ENCODE results near the gene PREX1. TPM values are rescaled to one million over a fixed set of nuclear protein-coding genes. Genes with fewer than 3 reads are reported as not detected.

The PREX1 gene
- total RNA-seq, 4 donors from 2014 or later = 9.9 to 150 (median 18.4) TPM

- Histone ChIP-seq H3K27me3 (no peaks in the 10 kb centered on the region), H3K9me3 (no peaks in the 10 kb centered on the region), H3K36me3 (no peaks in the 10 kb centered on the region), H3K4me1 (peaks cover 0 to 47% (median 35%) of the 10 kb centered on the region in 4 donors), H3K27ac (peak overlapping the region; percentile 35 to 92 (median 63)), H3K4me3 (peak overlapping the region in 2 of 4 donors; percentile 24 to 28)
- DNase-seq = peak in 1 of 3 donors; percentile 54
- TF ChIP-seq CTCF (IDR thresholded peaks at IDR 0.05) = no peak
- TF ChIP-seq POLR2A (IDR thresholded peaks at IDR 0.05) = no peak
Observed at GRCh38 chr20:48822879-48823385, 4.9 kb downstream of the PREX1 start.

GRCh38 chr20:48822178-48822577 is 5.6 kb downstream of the PREX1 start:
- Histone ChIP-seq H3K27me3 (no peaks in the 10 kb centered on the region), H3K27ac (peak overlapping the region; percentile 35 to 92 (median 44)), H3K4me1 (peaks cover 0 to 49% (median 39%) of the 10 kb centered on the region in 4 donors), H3K9me3 (no peaks in the 10 kb centered on the region), H3K4me3 (no peak overlapping the region), H3K36me3 (no peaks in the 10 kb centered on the region)
- TF ChIP-seq POLR2A (IDR thresholded peaks at IDR 0.05) (no peak), CTCF (IDR thresholded peaks at IDR 0.05) (peak in 1 of 6 experiments; percentile 3)
- DNase-seq = no peak

GRCh38 chr20:48821261-48821920 is 6.4 kb downstream of the PREX1 start:
- Histone ChIP-seq H3K27me3 (no peaks in the 10 kb centered on the region), H3K36me3 (no peaks in the 10 kb centered on the region), H3K27ac (peak overlapping the region in 3 of 4 donors; percentile 38 to 92 (median 50)), H3K4me3 (no peak overlapping the region), H3K4me1 (peaks cover 0 to 51% (median 40%) of the 10 kb centered on the region in 4 donors), H3K9me3 (no peaks in the 10 kb centered on the region)
- DNase-seq = no peak
- TF ChIP-seq POLR2A (IDR thresholded peaks at IDR 0.05) (no peak), CTCF (IDR thresholded peaks at IDR 0.05) (no peak)

GRCh38 chr20:48820649-48820973 is 7.2 kb downstream of the PREX1 start:
- peak overlapping the region in 1 of 4 donors; percentile 13 for H3K4me3 ChIP-seq
- no peaks in the 10 kb centered on the region for H3K36me3 ChIP-seq
- peak overlapping the region; percentile 1 to 92 (median 28) for H3K27ac ChIP-seq
- no peak for DNase-seq
- TF ChIP-seq CTCF (IDR thresholded peaks at IDR 0.05) = no peak
- peaks cover 0 to 51% (median 40%) of the 10 kb centered on the region in 4 donors for H3K4me1 ChIP-seq
- no peaks in the 10 kb centered on the region for H3K9me3 ChIP-seq
- no peaks in the 10 kb centered on the region for H3K27me3 ChIP-seq

GRCh38 chr20:48819821-48820648 is 7.8 kb downstream of the PREX1 start:
- peak overlapping the region; percentile 1 to 92 (median 38) for H3K27ac ChIP-seq

More at GRCh38 chr20:48819821-48820648, 7.8 kb downstream of the PREX1 start:
- H3K4me1 ChIP-seq = peaks cover 0 to 54% (median 41%) of the 10 kb centered on the region in 4 donors
- H3K27me3 ChIP-seq = no peaks in the 10 kb centered on the region
- H3K9me3 ChIP-seq = no peaks in the 10 kb centered on the region
- DNase-seq = no peak
- TF ChIP-seq POLR2A (IDR thresholded peaks at IDR 0.05) (no peak), CTCF (IDR thresholded peaks at IDR 0.05) (no peak)
- no peaks in the 10 kb centered on the region for H3K36me3 ChIP-seq
- peak overlapping the region in 1 of 4 donors; percentile 13 for H3K4me3 ChIP-seq
